ENCODE results near the gene PCDHGC5. TPM values are rescaled to one million over a fixed set of nuclear protein-coding genes. Genes with fewer than 3 reads are reported as not detected.

The PCDHGC5 gene
- total and polyA plus RNA-seq, 2 experiments from 2014 or later, result 1.8 to 2.2 TPM

DNA sequence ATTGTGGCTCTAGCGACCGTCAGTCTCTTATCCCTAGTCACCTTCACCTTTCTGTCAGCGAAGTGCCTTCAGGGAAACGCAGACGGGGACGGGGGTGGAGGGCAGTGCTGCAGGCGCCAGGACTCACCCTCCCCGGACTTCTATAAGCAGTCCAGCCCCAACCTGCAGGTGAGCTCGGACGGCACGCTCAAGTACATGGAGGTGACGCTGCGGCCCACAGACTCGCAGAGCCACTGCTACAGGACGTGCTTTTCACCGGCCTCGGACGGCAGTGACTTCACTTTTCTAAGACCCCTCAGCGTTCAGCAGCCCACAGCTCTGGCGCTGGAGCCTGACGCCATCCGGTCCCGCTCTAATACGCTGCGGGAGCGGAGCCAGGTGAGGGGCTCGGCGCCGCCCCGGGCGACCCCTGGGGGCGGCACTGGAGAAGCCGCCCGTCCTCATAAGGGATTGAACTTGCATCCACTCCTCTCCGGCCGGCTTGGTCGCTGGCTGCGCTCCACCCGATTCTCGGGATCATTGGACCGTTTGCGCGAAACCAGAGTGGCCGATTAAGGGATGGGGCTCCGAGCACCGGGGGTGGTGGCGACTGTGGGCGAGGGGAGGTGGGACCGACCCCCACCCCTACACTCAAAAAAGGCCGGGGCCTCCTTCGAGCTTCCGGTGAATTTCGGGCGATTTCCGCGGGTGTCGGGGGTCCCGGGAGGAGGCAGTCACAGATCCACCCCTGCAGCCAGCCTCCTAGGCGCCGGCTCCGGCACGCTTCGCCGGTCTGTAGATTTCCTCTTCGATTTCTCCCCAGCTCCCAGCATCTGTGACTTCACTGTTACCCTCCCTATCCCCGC is 2.7 kb downstream of the PCDHGC5 start:
- Histone ChIP-seq H3K4me3 (no peak overlapping the region), H3F3A (ENCODE audit: insufficient read depth) (peaks cover 36% of the 10 kb centered on the region), H3K27ac (no peak overlapping the region), H3K9me3 (ENCODE audit: low read depth) (no peaks in the 10 kb centered on the region), H3K79me2 (ENCODE audit: insufficient read depth) (peaks cover 76% of the 10 kb centered on the region), H3K4me1 (ENCODE audit: insufficient read depth) (peaks cover 40% of the 10 kb centered on the region), H4K20me1 (ENCODE audit: insufficient read depth) (no peaks in the 10 kb centered on the region), H3K4me2 (ENCODE audit: unreplicated experiment) (no peak overlapping the region), H3K27me3 (replicated peaks; ENCODE audit: insufficient read depth) (no peaks in the 10 kb centered on the region), H2AFZ (no peak overlapping the region), H3K9me2 (ENCODE audit: insufficient read depth) (no peaks in the 10 kb centered on the region), H3K9ac (no peak overlapping the region), H3K36me3 (ENCODE audit: low read depth) (no peaks in the 10 kb centered on the region)
- DNase-seq, result no peak
- TF ChIP-seq EZH2 (IDR thresholded peaks at IDR 0.05; ENCODE audit: insufficient read depth, poor library complexity, severe bottlenecking) (no peak), EZH2phosphoT487 (IDR thresholded peaks at IDR 0.05; ENCODE audit: insufficient read depth, low read depth) (no peak)
- whole genome bisulfite sequencing, 2 experiments (ENCODE audit: low coverage in 1 of 2, low lambda C conversion rate in 2 of 2, missing lambda C conversion rate in 2 of 2), result 83 to 88% methylated on average over 58 to 66 of the region's 66 CpGs
- in situ Hi-C loops (cut with MboI), result no loop called here

DNA sequence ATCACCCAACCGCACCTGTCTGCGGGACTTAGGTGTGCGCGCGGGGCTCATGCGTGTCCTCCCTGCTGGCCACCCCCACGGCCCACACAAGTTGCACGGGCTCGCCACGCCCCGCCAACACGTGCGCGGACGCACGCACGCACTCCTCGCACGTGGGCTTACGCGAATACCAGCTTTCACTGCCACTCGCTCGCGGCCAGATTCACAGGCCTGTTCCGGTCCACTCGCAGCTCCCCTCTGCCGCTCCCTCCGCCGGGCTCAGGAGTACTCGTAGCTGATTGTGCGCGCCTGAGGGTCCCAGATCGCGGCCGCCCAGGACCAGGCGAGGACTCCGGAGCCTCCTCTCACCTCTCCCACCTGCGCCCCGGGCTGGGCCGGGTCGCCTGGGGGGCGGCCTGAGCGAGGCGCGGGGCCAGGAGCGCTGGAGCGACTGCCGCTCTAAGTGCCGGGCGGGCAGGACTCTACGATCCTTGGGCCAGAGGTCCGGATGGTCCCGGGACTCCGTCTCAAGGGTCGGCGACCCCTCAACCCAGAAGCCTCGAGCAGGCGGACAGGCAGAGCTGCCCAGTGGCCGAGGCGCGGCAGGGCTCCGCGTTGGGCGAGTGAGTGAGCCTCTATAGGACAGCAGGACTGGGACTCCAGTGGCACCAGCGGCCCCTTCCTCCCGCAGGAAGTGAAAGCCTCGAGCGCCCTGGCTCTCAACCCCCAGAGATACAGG is 3.4 kb downstream of the PCDHGC5 start:
- Histone ChIP-seq H3K9me2 (ENCODE audit: insufficient read depth) (no peaks in the 10 kb centered on the region), H3K4me1 (ENCODE audit: insufficient read depth) (peaks cover 40% of the 10 kb centered on the region), H3K27ac (no peak overlapping the region), H3K36me3 (ENCODE audit: low read depth) (no peaks in the 10 kb centered on the region), H4K20me1 (ENCODE audit: insufficient read depth) (no peaks in the 10 kb centered on the region), H3K79me2 (ENCODE audit: insufficient read depth) (peaks cover 68% of the 10 kb centered on the region), H3K9ac (no peak overlapping the region), H3K9me3 (ENCODE audit: low read depth) (no peaks in the 10 kb centered on the region), H2AFZ (no peak overlapping the region), H3K4me3 (no peak overlapping the region), H3K27me3 (replicated peaks; ENCODE audit: insufficient read depth) (no peaks in the 10 kb centered on the region), H3K4me2 (ENCODE audit: unreplicated experiment) (no peak overlapping the region), H3F3A (ENCODE audit: insufficient read depth) (peaks cover 35% of the 10 kb centered on the region)
- in situ Hi-C loops (cut with MboI), result no loop called here
- TF ChIP-seq EZH2 (IDR thresholded peaks at IDR 0.05; ENCODE audit: insufficient read depth, poor library complexity, severe bottlenecking), result no peak
- no peak for TF ChIP-seq EZH2phosphoT487 (IDR thresholded peaks at IDR 0.05; ENCODE audit: insufficient read depth, low read depth)
- WGBS, 2 experiments (ENCODE audit: low coverage in 1 of 2, low lambda C conversion rate in 2 of 2, missing lambda C conversion rate in 2 of 2), result 85 to 95% methylated on average over 33 to 68 of the region's 68 CpGs
- no peak for DNase-seq

DNA sequence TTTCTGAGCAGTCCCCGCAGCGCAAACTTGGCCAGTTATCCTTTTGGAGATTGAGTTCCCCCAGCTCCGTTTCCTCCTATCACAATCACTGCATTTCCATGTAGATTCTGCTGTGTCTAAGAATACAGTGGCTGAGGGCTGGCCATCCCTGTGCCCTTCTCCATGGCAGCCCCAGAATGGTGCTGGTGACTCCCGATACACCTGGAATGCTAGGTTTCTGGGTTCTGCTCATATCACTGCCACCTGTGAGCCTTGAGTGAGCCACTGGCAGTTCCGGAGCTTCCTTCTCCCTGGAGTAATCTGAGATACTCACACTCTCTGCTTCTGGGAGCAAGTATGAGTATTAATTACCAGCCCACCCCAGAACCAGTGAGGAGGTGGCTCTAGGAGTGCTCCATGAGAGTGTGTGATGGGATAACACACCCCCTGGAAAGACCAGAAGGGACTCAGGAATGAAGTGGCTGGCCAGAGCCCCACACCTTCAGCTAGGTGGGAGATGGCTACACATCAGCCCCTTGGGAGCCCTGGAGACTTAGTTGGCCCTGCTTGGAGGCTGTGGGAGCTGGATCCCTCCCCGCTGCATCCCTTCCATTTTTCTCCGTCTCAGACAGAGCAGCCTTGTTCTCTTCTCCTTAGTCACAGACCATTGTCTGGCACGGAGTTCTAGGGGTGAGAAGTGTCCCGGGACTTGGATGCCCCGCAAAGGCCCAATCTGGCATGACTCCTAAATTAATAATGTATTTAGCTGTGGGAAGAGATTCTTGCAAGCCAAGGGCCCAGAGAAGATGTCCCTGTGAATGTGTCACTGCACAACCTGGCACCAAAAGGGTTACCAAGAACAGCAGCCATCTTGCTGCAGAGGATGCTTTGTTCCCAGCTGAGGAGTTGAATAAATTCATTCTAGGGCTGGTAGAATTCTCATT is 4.9 kb downstream of the PCDHGC5 start:
- peak; percentile 86 for DNase-seq
- Histone ChIP-seq H4K20me1 (ENCODE audit: insufficient read depth) (no peaks in the 10 kb centered on the region), H3K27ac (peak overlapping the region; percentile 51), H3K4me1 (ENCODE audit: insufficient read depth) (peaks cover 27% of the 10 kb centered on the region), H3K4me2 (ENCODE audit: unreplicated experiment) (peak overlapping the region; percentile 47), H3K27me3 (replicated peaks; ENCODE audit: insufficient read depth) (no peaks in the 10 kb centered on the region), H3K79me2 (ENCODE audit: insufficient read depth) (peaks cover 61% of the 10 kb centered on the region), H3K36me3 (ENCODE audit: low read depth) (no peaks in the 10 kb centered on the region), H2AFZ (no peak overlapping the region), H3K9ac (peak overlapping the region; percentile 42; the same call in 1 of the 2 replicates), H3K9me2 (ENCODE audit: insufficient read depth) (no peaks in the 10 kb centered on the region), H3K4me3 (no peak overlapping the region), H3F3A (ENCODE audit: insufficient read depth) (peaks cover 21% of the 10 kb centered on the region), H3K9me3 (ENCODE audit: low read depth) (no peaks in the 10 kb centered on the region)
- TF ChIP-seq EZH2phosphoT487 (IDR thresholded peaks at IDR 0.05; ENCODE audit: insufficient read depth, low read depth) (no peak), EZH2 (IDR thresholded peaks at IDR 0.05; ENCODE audit: insufficient read depth, poor library complexity, severe bottlenecking) (no peak)
- in situ Hi-C loops (cut with MboI), result no loop called here
- 53 to 57% methylated on average over 9 to 10 of the region's 10 CpGs for WGBS, 2 experiments (ENCODE audit: low coverage in 1 of 2, low lambda C conversion rate in 2 of 2, missing lambda C conversion rate in 2 of 2)
